ENCODE results near the gene FATE1. TPM values are rescaled to one million over a fixed set of nuclear protein-coding genes. Genes with fewer than 3 reads are reported as not detected.
A peak's percentile ranks its signal among the peaks of the same experiment; 100 is the strongest.

The FATE1 gene
- total RNA-seq, 2 donors from 2014 or later: not detected

DNA sequence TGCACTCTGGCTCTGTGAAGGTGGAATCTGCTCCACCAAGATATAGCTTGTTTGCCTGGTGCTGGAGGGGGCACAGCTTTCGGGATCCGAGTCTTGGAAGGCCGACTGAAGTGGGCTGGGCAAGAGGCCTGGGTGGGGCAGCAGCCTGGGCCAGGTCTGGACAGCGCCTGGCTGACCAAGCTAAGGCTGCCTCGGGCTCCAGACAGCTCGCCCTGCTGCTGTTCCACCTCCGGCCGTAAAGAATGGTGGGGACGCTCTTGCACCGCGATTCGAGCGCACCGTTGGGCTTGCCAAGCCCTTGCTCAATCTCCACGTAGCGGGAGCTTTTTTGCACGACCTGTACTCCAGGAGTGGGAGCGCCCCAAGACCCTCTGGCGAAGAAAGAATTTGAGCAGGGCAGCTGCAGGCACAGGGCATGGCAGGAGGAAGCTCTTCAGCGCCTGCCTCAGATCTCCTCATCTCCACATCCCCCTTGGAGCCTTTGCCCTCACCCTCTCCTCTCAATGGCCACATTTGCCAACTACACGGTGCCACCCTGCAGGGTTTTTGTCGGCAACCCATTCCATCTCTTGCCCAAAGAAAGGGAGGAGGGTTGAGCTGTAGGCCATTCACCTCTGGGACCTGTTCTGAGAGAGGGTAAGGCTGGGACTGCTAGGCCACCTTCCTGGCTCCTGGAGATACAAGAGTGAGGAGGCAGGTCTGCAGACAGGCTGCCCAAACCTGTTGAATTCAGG is 37.6 kb downstream of the FATE1 start:
- Histone ChIP-seq H3K4me3 (ENCODE audit: low read length) (no peak overlapping the region), H3K4me1 (ENCODE audit: control insufficient read depth, insufficient read depth, low read length) (no peaks in the 10 kb centered on the region), H3K27ac (ENCODE audit: low read depth, low read length) (no peak overlapping the region), H3K9me3 (ENCODE audit: control insufficient read depth, low read length) (no peaks in the 10 kb centered on the region), H3K9ac (ENCODE audit: extremely low read depth, low read length, poor library complexity, severe bottlenecking) (no peak overlapping the region), H3K27me3 (ENCODE audit: control insufficient read depth, insufficient read depth, low read length, poor library complexity, severe bottlenecking) (no peaks in the 10 kb centered on the region), H3K36me3 (ENCODE audit: control insufficient read depth, insufficient read depth, low read length) (no peaks in the 10 kb centered on the region)
- H3K27ac Mint-ChIP-seq: no peak overlapping the region
- H3K9me3 Mint-ChIP-seq: peaks cover 79% of the 10 kb centered on the region
- peak; percentile 83 for DNase-seq
- peaks cover 12% of the 10 kb centered on the region for H3K27me3 Mint-ChIP-seq (ENCODE audit: insufficient read depth)
- H3K4me1 Mint-ChIP-seq: peaks cover 5% of the 10 kb centered on the region
- peak; percentile 83 for TF ChIP-seq CTCF (conservative IDR thresholded peaks at IDR 0.05)
- whole genome bisulfite sequencing, 2 experiments (ENCODE audit: insufficient coverage in 1 of 2, insufficient read length in 1 of 2): 1 to 23% methylated on average over 10 to 22 of the region's 22 CpGs
- no peaks in the 10 kb centered on the region for H3K36me3 Mint-ChIP-seq (ENCODE audit: low read depth)
- no peak overlapping the region for H3K4me3 Mint-ChIP-seq

GRCh38 chrX:151754047-151754429 is 38.2 kb downstream of the FATE1 start:
- Mint-ChIP-seq H3K9me3 (peaks cover 77% of the 10 kb centered on the region), H3K4me1 (peaks cover 5% of the 10 kb centered on the region), H3K4me3 (no peak overlapping the region), H3K27ac (no peak overlapping the region), H3K27me3 (ENCODE audit: insufficient read depth) (peaks cover 12% of the 10 kb centered on the region), H3K36me3 (ENCODE audit: low read depth) (no peaks in the 10 kb centered on the region)
- peak; percentile 55 for DNase-seq
- Histone ChIP-seq H3K4me3 (ENCODE audit: low read length) (no peak overlapping the region), H3K4me1 (ENCODE audit: control insufficient read depth, insufficient read depth, low read length) (no peaks in the 10 kb centered on the region), H3K9ac (ENCODE audit: extremely low read depth, low read length, poor library complexity, severe bottlenecking) (no peak overlapping the region), H3K27ac (ENCODE audit: low read depth, low read length) (no peak overlapping the region), H3K36me3 (ENCODE audit: control insufficient read depth, insufficient read depth, low read length) (no peaks in the 10 kb centered on the region), H3K9me3 (ENCODE audit: control insufficient read depth, low read length) (no peaks in the 10 kb centered on the region), H3K27me3 (ENCODE audit: control insufficient read depth, insufficient read depth, low read length, poor library complexity, severe bottlenecking) (no peaks in the 10 kb centered on the region)
- 77% methylated on average over 6 of the region's 6 CpGs; no CpG with 5 or more reads in 1 of the 2 experiments for WGBS, 2 experiments (ENCODE audit: insufficient coverage in 1 of 2, insufficient read length in 1 of 2)
- no peak for TF ChIP-seq CTCF (conservative IDR thresholded peaks at IDR 0.05)

GRCh38 chrX:151754641-151755215 is 38.9 kb downstream of the FATE1 start:
- Mint-ChIP-seq H3K9me3 (peaks cover 79% of the 10 kb centered on the region), H3K27ac (no peak overlapping the region), H3K4me1 (peaks cover 4% of the 10 kb centered on the region), H3K36me3 (ENCODE audit: low read depth) (no peaks in the 10 kb centered on the region), H3K4me3 (no peak overlapping the region), H3K27me3 (ENCODE audit: insufficient read depth) (peaks cover 12% of the 10 kb centered on the region)
- no peak overlapping the region for H3K9ac ChIP-seq (ENCODE audit: extremely low read depth, low read length, poor library complexity, severe bottlenecking)
- no peak overlapping the region for H3K27ac ChIP-seq (ENCODE audit: low read depth, low read length)
- TF ChIP-seq CTCF (conservative IDR thresholded peaks at IDR 0.05): no peak
- DNase-seq: no peak
- no peaks in the 10 kb centered on the region for H3K4me1 ChIP-seq (ENCODE audit: control insufficient read depth, insufficient read depth, low read length)
- H3K4me3 ChIP-seq (ENCODE audit: low read length): no peak overlapping the region
- no peaks in the 10 kb centered on the region for H3K9me3 ChIP-seq (ENCODE audit: control insufficient read depth, low read length)
- no peaks in the 10 kb centered on the region for H3K36me3 ChIP-seq (ENCODE audit: control insufficient read depth, insufficient read depth, low read length)
- 94 to 100% methylated on average over 6 to 11 of the region's 11 CpGs for WGBS, 2 experiments (ENCODE audit: insufficient coverage in 1 of 2, insufficient read length in 1 of 2)
- no peaks in the 10 kb centered on the region for H3K27me3 ChIP-seq (ENCODE audit: control insufficient read depth, insufficient read depth, low read length, poor library complexity, severe bottlenecking)
